Caco-2 (cell line): ENCODE results near the gene S100Z. TPM values are rescaled to one million over a fixed set of nuclear protein-coding genes. Genes with fewer than 3 reads are reported as not detected.

Experiments used
- BruUV-seq: library from RNA; stranded (reverse); fragments of 400-500 nt; replicated peaks from 2 replicates; lab custom pipeline; 2021; lab: Mats Ljungman, UMichigan
- CTCF ChIA-PET: fragments of 300-600 bp; sonication (Branson Sonifier 250); formaldehyde crosslinking; loops from one replicate; lab custom pipeline; 2022; ENCODE audit warnings: antibody characterized with exemption; lab: Charles Lee
- POLR2A ChIA-PET: fragments of 300-600 bp; sonication (Branson Sonifier 250); formaldehyde crosslinking; loops from one replicate; lab custom pipeline; 2022; ENCODE audit warnings: antibody characterized with exemption; lab: Charles Lee
- DNase-seq, 2 experiments: peaks; one replicate each; pipeline versions ENCODE4 v3.0.0 to v3.0.0-alpha.2; 2020 to 2022
- H3K27me3 ChIP-seq: replicated peaks from 2 replicates; pipeline ENCODE4 v1.6.0; 2011; ENCODE audit warnings: low read length; ENCODE audit not compliant: control insufficient read depth, insufficient read depth
- H3K36me3 ChIP-seq: 2 replicates; pipeline ENCODE4 v1.5.1; 2011; ENCODE audit warnings: low read length; ENCODE audit not compliant: control insufficient read depth, insufficient read depth
- H3K4me1 ChIP-seq: fragments of 250-450 bp; sonication (Bioruptor Pico); 2 replicates; pipeline ENCODE4 v1.5.1; 2020; ENCODE audit warnings: mild to moderate bottlenecking
- H3K4me3 ChIP-seq: 2 replicates; pipeline ENCODE4 v1.5.1; 2011; ENCODE audit warnings: low read depth, mild to moderate bottlenecking, control low read depth, low read length
- H3K9me3 ChIP-seq: fragments of 250-450 bp; sonication (Bioruptor Pico); 2 replicates; pipeline ENCODE4 v1.5.1; 2020; ENCODE audit warnings: mild to moderate bottlenecking, moderate library complexity
- H3K27ac Mint-ChIP-seq: one replicate; pipeline ENCODE4 v1.8.0; 2022; ENCODE audit warnings: mixed read lengths; ENCODE audit not compliant: unreplicated experiment
- H3K27me3 Mint-ChIP-seq: one replicate; pipeline ENCODE4 v1.8.0; 2022; ENCODE audit warnings: mixed read lengths; ENCODE audit not compliant: insufficient read depth, unreplicated experiment
- H3K36me3 Mint-ChIP-seq: one replicate; pipeline ENCODE4 v1.8.0; 2022; ENCODE audit warnings: mild to moderate bottlenecking, mixed read lengths; ENCODE audit not compliant: insufficient read depth, unreplicated experiment
- H3K4me1 Mint-ChIP-seq: one replicate; pipeline ENCODE4 v1.8.0; 2022; ENCODE audit warnings: low read depth, mixed read lengths; ENCODE audit not compliant: unreplicated experiment
- H3K4me3 Mint-ChIP-seq: one replicate; pipeline ENCODE4 v1.8.0; 2022; ENCODE audit warnings: mild to moderate bottlenecking, moderate library complexity, mixed read lengths; ENCODE audit not compliant: unreplicated experiment
- H3K9me3 Mint-ChIP-seq: one replicate; pipeline ENCODE4 v1.8.0; 2022; ENCODE audit warnings: mixed read lengths; ENCODE audit not compliant: unreplicated experiment
- CTCF ChIP-seq, 2 experiments: fragments of 200-600 bp in 1 of 2; IDR thresholded peaks; 1 replicate in 1 of 2; 2 replicates in 1 of 2; pipeline versions ENCODE4 v1.5.1 to v1.8.0; 2011 to 2022; ENCODE audit warnings: antibody characterized with exemption in 1 of 2, control low read depth in 1 of 2, inconsistent platforms in 1 of 2, low read depth in 1 of 2, low read length in 1 of 2, mild to moderate bottlenecking in 1 of 2, moderate library complexity in 1 of 2; ENCODE audit not compliant: insufficient read depth in 1 of 2, severe bottlenecking in 1 of 2, unreplicated experiment in 1 of 2
- intact Hi-C: fragments of 100-400 bp; cut with micrococcal nuclease; formaldehyde crosslinking; loops from one replicate; pipeline ENCODE4 v1.10.0; 2022; ENCODE audit not compliant: unreplicated experiment
- total RNA-seq: library from RNA; stranded (reverse); gene quantifications from 2 replicates; pipeline ENCODE4 v1.2.3, GENCODE V29; 2022

S100Z gene
- total RNA-seq, 1 experiment from 2014 or later: 0.66 TPM

DNA sequence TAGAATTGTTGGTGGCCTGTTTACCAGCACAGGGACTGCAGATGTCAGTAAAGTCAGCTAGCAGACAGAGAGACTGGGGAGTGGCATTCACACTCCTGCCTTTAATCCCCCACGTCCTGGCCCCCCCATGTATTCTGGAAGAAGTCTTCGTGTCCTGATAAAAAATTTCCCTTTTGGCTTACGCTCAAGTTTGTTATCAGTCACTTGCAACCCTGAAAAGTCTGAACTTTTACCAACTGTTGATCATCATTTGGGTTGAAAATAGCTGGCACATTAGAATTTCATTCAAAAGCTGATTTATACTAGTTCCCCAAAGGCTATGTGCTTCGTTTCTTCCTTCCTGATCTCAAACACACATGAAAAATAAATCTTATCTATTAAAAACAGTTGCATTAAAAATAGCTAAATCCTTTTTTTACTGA lies 97.3 kb downstream of the S100Z start:
- BruUV-seq: no TSS peak
- H3K9me3 ChIP-seq: no peaks in the 10 kb centered on the region
- H3K27me3 ChIP-seq: no peaks in the 10 kb centered on the region
- Mint-ChIP-seq H3K27me3 (no peaks in the 10 kb centered on the region), H3K36me3 (no peaks in the 10 kb centered on the region), H3K4me3 (no peak overlapping the region), H3K4me1 (peaks cover 15% of the 10 kb centered on the region), H3K27ac (no peak overlapping the region), H3K9me3 (no peaks in the 10 kb centered on the region)
- intact Hi-C loops: no loop called here
- H3K4me1 ChIP-seq: peaks cover 7% of the 10 kb centered on the region; the same call in 1 of the 2 replicates
- H3K36me3 ChIP-seq: no peaks in the 10 kb centered on the region
- DNase-seq: no peak
- no peak for TF ChIP-seq CTCF (IDR thresholded peaks at IDR 0.05; ENCODE audit: insufficient read depth in 1 of 2, low read depth in 1 of 2, low read length in 1 of 2, severe bottlenecking in 1 of 2, unreplicated experiment in 1 of 2)
- no peak overlapping the region for H3K4me3 ChIP-seq
- CTCF ChIA-PET: interaction anchor here (0.6 kb wide), 1 partner anchor 94 kb away, joined by 12 read pairs; no protein-coding TSS in a partner anchor
- POLR2A ChIA-PET: no interaction called here

DNA sequence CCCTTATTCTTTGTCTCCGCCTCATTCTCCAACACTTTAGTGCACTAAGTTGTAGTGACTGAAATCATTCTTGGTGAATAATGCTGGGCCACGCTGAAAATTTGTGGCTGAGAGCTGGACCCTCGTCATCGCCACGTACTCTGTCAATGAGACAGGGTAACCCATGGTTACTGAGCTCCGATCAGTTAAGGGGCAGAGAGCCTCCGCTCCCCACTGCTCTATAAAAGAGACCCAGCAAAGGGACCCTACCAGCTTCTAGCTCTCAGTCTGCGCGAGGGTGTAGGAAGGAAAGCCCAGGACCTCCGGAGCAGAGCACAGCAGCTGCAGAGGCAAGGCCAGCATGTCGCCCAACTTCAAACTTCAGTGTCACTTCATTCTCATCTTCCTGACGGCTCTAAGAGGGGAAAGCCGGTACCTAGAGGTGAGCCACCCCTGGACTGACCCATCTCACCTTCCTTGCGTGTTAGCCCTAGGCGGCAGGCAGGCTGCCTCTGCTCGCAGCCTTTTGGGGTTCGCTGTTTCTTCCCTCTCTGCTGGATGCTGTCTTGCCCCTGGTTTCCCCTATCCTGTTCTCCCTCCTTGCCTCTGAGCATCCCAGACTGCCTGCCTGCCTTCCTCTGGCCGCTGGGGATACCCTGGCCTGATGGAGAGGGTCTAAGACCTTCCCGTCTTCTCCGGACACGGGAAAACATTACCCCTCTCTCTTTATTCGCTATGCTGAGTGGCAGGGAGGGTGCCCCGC lies 103.2 kb downstream of the S100Z start, which contains the start of gene CRHBP:
Gene CRHBP, plus strand, starts transcription at position 251 of the 742 bp plus-strand sequence. Its CDS starts 90 bp downstream, at position 341.
- H3K36me3 ChIP-seq: no peaks in the 10 kb centered on the region
- Mint-ChIP-seq H3K27me3 (no peaks in the 10 kb centered on the region), H3K4me1 (no peaks in the 10 kb centered on the region), H3K9me3 (no peaks in the 10 kb centered on the region), H3K4me3 (no peak within 1 kb of the TSS), H3K27ac (no peak within 1 kb of the TSS), H3K36me3 (no peaks in the 10 kb centered on the region)
- H3K4me1 ChIP-seq: no peaks in the 10 kb centered on the region
- POLR2A ChIA-PET: no interaction called here
- no TSS peak for BruUV-seq
- DNase-seq: no peak
- CTCF ChIA-PET: no interaction called here
- no peak for TF ChIP-seq CTCF (IDR thresholded peaks at IDR 0.05; ENCODE audit: insufficient read depth in 1 of 2, low read depth in 1 of 2, low read length in 1 of 2, severe bottlenecking in 1 of 2, unreplicated experiment in 1 of 2)
- H3K9me3 ChIP-seq: no peaks in the 10 kb centered on the region
- intact Hi-C loops: no loop called here
- H3K27me3 ChIP-seq: no peaks in the 10 kb centered on the region
- H3K4me3 ChIP-seq: no peak within 1 kb of the TSS

- Mint-ChIP-seq H3K27ac (no peak overlapping the region), H3K4me3 (no peak overlapping the region), H3K4me1 (no peaks in the 10 kb centered on the region), H3K27me3 (no peaks in the 10 kb centered on the region), H3K36me3 (no peaks in the 10 kb centered on the region), H3K9me3 (no peaks in the 10 kb centered on the region)
- H3K36me3 ChIP-seq: no peaks in the 10 kb centered on the region
- H3K9me3 ChIP-seq: no peaks in the 10 kb centered on the region
- ChIA-PET POLR2A (no interaction called here), CTCF (no interaction called here)
- intact Hi-C loops: no loop called here
- no peak overlapping the region for H3K4me3 ChIP-seq
- no peaks in the 10 kb centered on the region for H3K4me1 ChIP-seq
- TF ChIP-seq CTCF (IDR thresholded peaks at IDR 0.05; ENCODE audit: insufficient read depth in 1 of 2, low read depth in 1 of 2, low read length in 1 of 2, severe bottlenecking in 1 of 2, unreplicated experiment in 1 of 2): no peak
- H3K27me3 ChIP-seq: no peaks in the 10 kb centered on the region
- BruUV-seq: no TSS peak
- DNase-seq: no peak
Observed at GRCh38 chr5:76953551-76954382, 104.0 kb downstream of the S100Z start.
